Activated CD4-positive, alpha-beta T cell treated with anti-CD3 and anti-CD28 coated beads for 24 hours (primary cell): ENCODE measurements around the gene TMED8.
"Not testable (repeated sequence)": the region's sequence is repeated elsewhere in the genome, so short reads cannot be mapped to it uniquely, and the experiment has no call there.

Source experiments
- DNase-seq, 2 donors: peaks; one replicate each; pipeline ENCODE4 v3.0.0-alpha.2; 2020; ENCODE audit warnings: low read depth in 2 of 2

TMED8 gene

GRCh38 chr14:77322951-77323350 lies 53.9 kb downstream of the TMED8 start:
- no peak for DNase-seq

- DNase-seq, result no peak
Measured at GRCh38 chr14:77322250-77322902, 54.5 kb downstream of the TMED8 start.

- DNase-seq, result peak; percentile 83
Measured at GRCh38 chr14:77320238-77320935, 56.5 kb downstream of the TMED8 start, which contains the start of gene POMT2. POMT2 (minus strand) TSS chr14:77320883; CDS start chr14:77320681, 202 bp downstream.

- DNase-seq, result no peak
Measured at GRCh38 chr14:77319422-77319821, 57.5 kb downstream of the TMED8 start.

GRCh38 chr14:77318756-77319155 lies 58.1 kb downstream of the TMED8 start:
- DNase-seq, result not testable (repeated sequence)

GRCh38 chr14:77318006-77318553 lies 58.8 kb downstream of the TMED8 start:
- no peak for DNase-seq

GRCh38 chr14:77316872-77317301 lies 60.0 kb downstream of the TMED8 start:
- DNase-seq, result no peak

GRCh38 chr14:77316195-77316505 lies 60.7 kb downstream of the TMED8 start:
- no peak for DNase-seq

GRCh38 chr14:77314539-77315457 lies 62.1 kb downstream of the TMED8 start:
- no peak for DNase-seq

GRCh38 chr14:77314043-77314442 lies 62.9 kb downstream of the TMED8 start:
- no peak for DNase-seq

GRCh38 chr14:77313371-77313770 lies 63.5 kb downstream of the TMED8 start:
- no peak for DNase-seq

GRCh38 chr14:77311217-77311616 lies 65.7 kb downstream of the TMED8 start:
- DNase-seq, result no peak

GRCh38 chr14:77310026-77310425 lies 66.9 kb downstream of the TMED8 start:
- DNase-seq, result no peak

GRCh38 chr14:77309131-77309530 lies 67.8 kb downstream of the TMED8 start:
- no peak for DNase-seq

GRCh38 chr14:77306851-77307496 lies 69.9 kb downstream of the TMED8 start:
- no peak for DNase-seq

GRCh38 chr14:77306416-77306815 lies 70.5 kb downstream of the TMED8 start:
- no peak for DNase-seq

- no peak for DNase-seq
Measured at GRCh38 chr14:77305696-77306095, 71.2 kb downstream of the TMED8 start.

- no peak for DNase-seq
Measured at GRCh38 chr14:77303417-77304156, 73.3 kb downstream of the TMED8 start.

GRCh38 chr14:77302926-77303325 lies 74.0 kb downstream of the TMED8 start:
- DNase-seq, result peak; percentile 10 to 24

GRCh38 chr14:77301103-77301502 lies 75.8 kb downstream of the TMED8 start:
- peak; percentile 26 to 40 for DNase-seq

GRCh38 chr14:77299771-77300170 lies 77.1 kb downstream of the TMED8 start:
- DNase-seq, result no peak
